ENCODE measurements around the gene RAN. TPM values are rescaled to one million over a fixed set of nuclear protein-coding genes. Genes with fewer than 3 reads are reported as not detected.

RAN gene
- total RNA-seq, 1 experiment from 2014 or later, result 1,968 TPM

GRCh38 chr12:130839770-130840404 is 32.0 kb upstream of the RAN start:
- Histone ChIP-seq H3K9me3 (ENCODE audit: control insufficient read depth, low read depth, low read length) (no peaks in the 10 kb centered on the region), H3K4me2 (ENCODE audit: insufficient read depth, insufficient read length, low read length) (peak overlapping the region; percentile 57), H3K9ac (ENCODE audit: extremely low read depth, insufficient read length, low read length) (no peak overlapping the region), H3K27ac (ENCODE audit: insufficient read length, low read depth, low read length) (no peak overlapping the region), H2BK20ac (ENCODE audit: low read depth, low read length, poor library complexity, severe bottlenecking) (no peak overlapping the region), H3K23me2 (ENCODE audit: insufficient read length, low read depth, low read length, poor library complexity, severe bottlenecking) (peaks cover 8% of the 10 kb centered on the region), H4K8ac (replicated peaks; ENCODE audit: insufficient read length, low read depth, low read length) (no peak overlapping the region), H3K4ac (ENCODE audit: low read depth, low read length) (no peak overlapping the region), H3K23ac (ENCODE audit: insufficient read length, low read depth, low read length) (no peak overlapping the region), H3K4me1 (ENCODE audit: insufficient read depth, low read length) (no peaks in the 10 kb centered on the region), H3K18ac (ENCODE audit: insufficient read length, low read depth, low read length) (no peak overlapping the region), H2AK5ac (ENCODE audit: insufficient read length, low read length) (no peak overlapping the region), H4K20me1 (ENCODE audit: control insufficient read depth, insufficient read depth, insufficient read length) (no peaks in the 10 kb centered on the region), H3T11ph (ENCODE audit: low read length) (no peak overlapping the region), H4K5ac (ENCODE audit: insufficient read length, low read depth, low read length) (no peak overlapping the region), H3K27me3 (ENCODE audit: insufficient read depth, low read length) (no peaks in the 10 kb centered on the region), H3K79me1 (ENCODE audit: insufficient read depth, low read depth, low read length, poor library complexity, severe bottlenecking) (no peaks in the 10 kb centered on the region), H2BK120ac (ENCODE audit: low read depth, low read length, poor library complexity, severe bottlenecking) (no peak overlapping the region), H3K14ac (ENCODE audit: insufficient read depth, low read length) (no peak overlapping the region), H4K91ac (ENCODE audit: insufficient read length, low read depth, low read length) (no peak overlapping the region), H3K79me2 (ENCODE audit: insufficient read depth, low read length) (no peaks in the 10 kb centered on the region), H2BK15ac (ENCODE audit: low read depth, low read length) (no peak overlapping the region), H3K56ac (ENCODE audit: insufficient read length, low read depth, low read length) (no peak overlapping the region), H2BK12ac (ENCODE audit: insufficient read length, low read depth, low read length) (no peak overlapping the region), H2AFZ (ENCODE audit: low read length) (no peak overlapping the region), H2BK5ac (ENCODE audit: insufficient read length, low read length) (no peak overlapping the region)
- peaks cover 31 to 44% of the 10 kb centered on the region in 2 experiments for H3K4me1 Mint-ChIP-seq
- DNase-seq, result no peak
- H3K36me3 Mint-ChIP-seq (ENCODE audit: insufficient read depth in 1 of 3, low read depth in 3 of 3), result no peaks in the 10 kb centered on the region; a peak in 2 of 7 replicates
- H3K4me3 Mint-ChIP-seq, result peak overlapping the region; percentile 69 to 74
- peaks cover 24% of the 10 kb centered on the region for H3K27me3 Mint-ChIP-seq (ENCODE audit: low read depth)
- no CpG with 5 or more reads among the region's 11 CpGs for WGBS (ENCODE audit: extremely low coverage, insufficient read length, low lambda C conversion rate)
- peaks cover 0 to 4% of the 10 kb centered on the region in 2 experiments; a peak in 4 of 5 replicates for H3K9me3 Mint-ChIP-seq
- 0 out of 3 replicates have a peak, but pooled peaks have one; percentile 1 for TF ChIP-seq CTCF (conservative IDR thresholded peaks at IDR 0.05)
- no peak overlapping the region for H3K27ac Mint-ChIP-seq
